CD4-positive, alpha-beta T cell treated with Interleukin-12 subunit alpha and Interleukin-12 subunit beta, for 1 hour (primary cell): ENCODE data around the gene RUFY1.
"Not testable (repeated sequence)": the region's sequence is repeated elsewhere in the genome, so short reads cannot be mapped to it uniquely, and the experiment has no call there.

Experiments used
- DNase-seq: peaks from one replicate; pipeline ENCODE4 v3.0.0-alpha.2; 2020

RUFY1 gene

GRCh38 chr5:179623003-179623905, 72.9 kb downstream of the RUFY1 start, which contains the start of gene HNRNPH1:
HNRNPH1 (minus strand) TSS chr5:179623671; CDS start chr5:179623133, 538 bp downstream.
- DNase-seq: peak; percentile 99

- no peak for DNase-seq
Measured at GRCh38 chr5:179623906-179624741, 73.8 kb downstream of the RUFY1 start.

- DNase-seq: no peak
Measured at GRCh38 chr5:179624841-179625271, 74.5 kb downstream of the RUFY1 start.

GRCh38 chr5:179633501-179634369, 83.4 kb downstream of the RUFY1 start:
- not testable (repeated sequence) for DNase-seq

- not testable (repeated sequence) for DNase-seq
Measured at GRCh38 chr5:179634370-179635172, 84.2 kb downstream of the RUFY1 start.

- not testable (repeated sequence) for DNase-seq
Measured at GRCh38 chr5:179639296-179639695, 88.9 kb downstream of the RUFY1 start.

- DNase-seq: not testable (repeated sequence)
Measured at GRCh38 chr5:179641745-179642144, 91.4 kb downstream of the RUFY1 start.

- not testable (repeated sequence) for DNase-seq
Measured at GRCh38 chr5:179642626-179643025, 92.3 kb downstream of the RUFY1 start.

GRCh38 chr5:179643141-179643920, 93.0 kb downstream of the RUFY1 start:
- DNase-seq: not testable (repeated sequence)

GRCh38 chr5:179644766-179645165, 94.4 kb downstream of the RUFY1 start:
- DNase-seq: not testable (repeated sequence)

- no peak for DNase-seq
Measured at GRCh38 chr5:179648410-179648809, 98.1 kb downstream of the RUFY1 start.

GRCh38 chr5:179649166-179649703, 98.9 kb downstream of the RUFY1 start:
- not testable (repeated sequence) for DNase-seq

- not testable (repeated sequence) for DNase-seq
Measured at GRCh38 chr5:179650245-179650644, 99.9 kb downstream of the RUFY1 start.

- DNase-seq: not testable (repeated sequence)
Measured at GRCh38 chr5:179653135-179653534, 102.8 kb downstream of the RUFY1 start.

- not testable (repeated sequence) for DNase-seq
Measured at GRCh38 chr5:179657302-179658178, 107.2 kb downstream of the RUFY1 start.

- not testable (repeated sequence) for DNase-seq
Measured at GRCh38 chr5:179658179-179658856, 108.0 kb downstream of the RUFY1 start.
